Fibroblast of lung (primary cell): Measurements from ENCODE around the gene GATC.

Experiments
- EZH2 ChIP-seq: IDR thresholded peaks from 2 replicates; pipeline ENCODE4 v1.5.1; 2012; ENCODE audit warnings: low read length, control low read depth, mild to moderate bottlenecking; ENCODE audit errors: missing control alignments
- TF ChIP-seq, protein P1 (sequence below), 2 donors: IDR thresholded peaks in 1 of 2; conservative IDR thresholded peaks in 1 of 2; 1 replicate in 1 of 2; 2 replicates in 1 of 2; pipeline ENCODE4 v1.5.1; 2011 to 2012; ENCODE audit warnings: low read length in 2 of 2, control low read depth in 1 of 2, inconsistent platforms in 1 of 2, low read depth in 1 of 2, mild to moderate bottlenecking in 1 of 2

GRCh38 chr12:120497524-120498150, 51.4 kb downstream of the GATC start:
- TF ChIP-seq, protein P1, sequence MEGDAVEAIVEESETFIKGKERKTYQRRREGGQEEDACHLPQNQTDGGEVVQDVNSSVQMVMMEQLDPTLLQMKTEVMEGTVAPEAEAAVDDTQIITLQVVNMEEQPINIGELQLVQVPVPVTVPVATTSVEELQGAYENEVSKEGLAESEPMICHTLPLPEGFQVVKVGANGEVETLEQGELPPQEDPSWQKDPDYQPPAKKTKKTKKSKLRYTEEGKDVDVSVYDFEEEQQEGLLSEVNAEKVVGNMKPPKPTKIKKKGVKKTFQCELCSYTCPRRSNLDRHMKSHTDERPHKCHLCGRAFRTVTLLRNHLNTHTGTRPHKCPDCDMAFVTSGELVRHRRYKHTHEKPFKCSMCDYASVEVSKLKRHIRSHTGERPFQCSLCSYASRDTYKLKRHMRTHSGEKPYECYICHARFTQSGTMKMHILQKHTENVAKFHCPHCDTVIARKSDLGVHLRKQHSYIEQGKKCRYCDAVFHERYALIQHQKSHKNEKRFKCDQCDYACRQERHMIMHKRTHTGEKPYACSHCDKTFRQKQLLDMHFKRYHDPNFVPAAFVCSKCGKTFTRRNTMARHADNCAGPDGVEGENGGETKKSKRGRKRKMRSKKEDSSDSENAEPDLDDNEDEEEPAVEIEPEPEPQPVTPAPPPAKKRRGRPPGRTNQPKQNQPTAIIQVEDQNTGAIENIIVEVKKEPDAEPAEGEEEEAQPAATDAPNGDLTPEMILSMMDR (conservative IDR thresholded peaks at IDR 0.05 in 1 of 2, IDR thresholded peaks at IDR 0.05 in 1 of 2; ENCODE audit: low read depth in 1 of 2, low read length in 2 of 2) = peak in 1 of 2 donors; percentile 4
- TF ChIP-seq EZH2 = no peak
